HG02798 (cell line): ENCODE results near the gene RAMP2.

Experiments
- ATAC-seq: cut with Tn5 transposase; IDR thresholded peaks from one replicate; pipeline ENCODE4 v1.9.1; 2021; ENCODE audit warnings: mild to moderate bottlenecking; ENCODE audit not compliant: unreplicated experiment, poor library complexity

Gene RAMP2

GRCh38 chr17:42787266-42787665 is 26.2 kb downstream of the RAMP2 start:
- no peak for ATAC-seq

GRCh38 chr17:42791948-42792347 is 30.9 kb downstream of the RAMP2 start:
- ATAC-seq, result no peak

GRCh38 chr17:42792545-42792944 is 31.5 kb downstream of the RAMP2 start:
- no peak for ATAC-seq

GRCh38 chr17:42795061-42795460 is 34.0 kb downstream of the RAMP2 start:
- ATAC-seq, result no peak

- ATAC-seq, result no peak
Measured at GRCh38 chr17:42795465-42795864, 34.4 kb downstream of the RAMP2 start.

GRCh38 chr17:42796066-42796758 is 35.2 kb downstream of the RAMP2 start:
- ATAC-seq, result no peak

- no peak for ATAC-seq
Measured at GRCh38 chr17:42797067-42798007, 36.3 kb downstream of the RAMP2 start.

GRCh38 chr17:42798011-42798382 is 37.0 kb downstream of the RAMP2 start:
- no peak for ATAC-seq

GRCh38 chr17:42798383-42799380 is 37.7 kb downstream of the RAMP2 start, which contains the start of the genes CNTD1 and COA3:
CNTD1 (plus strand) TSS chr17:42798861; CDS start chr17:42799068, 207 bp downstream.
COA3 (minus strand) TSS chr17:42798704; CDS start chr17:42798681, 23 bp downstream.
- ATAC-seq, result peak; percentile 86

GRCh38 chr17:42803074-42803883 is 42.3 kb downstream of the RAMP2 start:
- ATAC-seq, result no peak

- ATAC-seq, result no peak
Measured at GRCh38 chr17:42804918-42805367, 43.9 kb downstream of the RAMP2 start.

- ATAC-seq, result no peak
Measured at GRCh38 chr17:42806249-42806648, 45.2 kb downstream of the RAMP2 start.

GRCh38 chr17:42809250-42809649 is 48.2 kb downstream of the RAMP2 start:
- no peak for ATAC-seq
